Activated B cell treated with CpG ODN at 0.5 μM for 24 hours (primary cell): ENCODE data around the gene PPP2R2C. TPM values are rescaled to one million over a fixed set of nuclear protein-coding genes. Genes with fewer than 3 reads are reported as not detected.

Experiments
- ATAC-seq: fragments of 200-7000 bp; cut with Tn5 transposase; one replicate; pipeline ENCODE4 v1.10.0; 2021; ENCODE audit warnings: low read depth, mild to moderate bottlenecking, moderate library complexity
- CTCF ChIA-PET: fragments of 350-600 bp; sonication (Branson Sonifier 250); formaldehyde crosslinking; loops from one replicate; lab custom pipeline; 2021; ENCODE audit warnings: antibody characterized with exemption; lab: Charles Lee
- POLR2A ChIA-PET: fragments of 350-600 bp; sonication (Branson Sonifier 250); formaldehyde crosslinking; loops from one replicate; lab custom pipeline; 2021; ENCODE audit warnings: antibody characterized with exemption; lab: Charles Lee
- DNase-seq: peaks from one replicate; pipeline ENCODE4 v3.0.0; 2022
- H3K27ac Mint-ChIP-seq: one replicate; pipeline ENCODE4 v1.8.0; 2020; ENCODE audit warnings: mixed read lengths
- H3K27me3 Mint-ChIP-seq: one replicate; pipeline ENCODE4 v1.8.0; 2021; ENCODE audit warnings: mixed read lengths
- H3K36me3 Mint-ChIP-seq: one replicate; pipeline ENCODE4 v1.8.0; 2021; ENCODE audit warnings: low read depth, mixed read lengths
- H3K4me1 Mint-ChIP-seq: one replicate; pipeline ENCODE4 v1.8.0; 2021; ENCODE audit warnings: mixed read lengths
- H3K4me3 Mint-ChIP-seq: one replicate; pipeline ENCODE4 v1.8.0; 2020; ENCODE audit warnings: mild to moderate bottlenecking, mixed read lengths
- H3K9me3 Mint-ChIP-seq: one replicate; pipeline ENCODE4 v1.8.0; 2020; ENCODE audit warnings: mixed read lengths
- intact Hi-C: fragments of 100-400 bp; cut with micrococcal nuclease; formaldehyde crosslinking; loops from one replicate; pipeline ENCODE4 v1.15.1; 2024
- total RNA-seq: library from RNA; stranded (reverse); gene quantifications from 2 replicates; pipeline ENCODE4 v1.2.3, GENCODE V29; 2022
- TF ChIP-seq, protein P1 (sequence below): fragments of 200-600 bp; IDR thresholded peaks from one replicate; pipeline ENCODE4 v1.8.0; 2022; ENCODE audit warnings: antibody characterized with exemption, mild to moderate bottlenecking

PPP2R2C gene
- total RNA-seq, 1 donor from 2014 or later = not detected

GRCh38 chr4:6494431-6495295, 22.2 kb upstream of the PPP2R2C start:
- CTCF ChIA-PET = no interaction called here
- TF ChIP-seq, protein P1, sequence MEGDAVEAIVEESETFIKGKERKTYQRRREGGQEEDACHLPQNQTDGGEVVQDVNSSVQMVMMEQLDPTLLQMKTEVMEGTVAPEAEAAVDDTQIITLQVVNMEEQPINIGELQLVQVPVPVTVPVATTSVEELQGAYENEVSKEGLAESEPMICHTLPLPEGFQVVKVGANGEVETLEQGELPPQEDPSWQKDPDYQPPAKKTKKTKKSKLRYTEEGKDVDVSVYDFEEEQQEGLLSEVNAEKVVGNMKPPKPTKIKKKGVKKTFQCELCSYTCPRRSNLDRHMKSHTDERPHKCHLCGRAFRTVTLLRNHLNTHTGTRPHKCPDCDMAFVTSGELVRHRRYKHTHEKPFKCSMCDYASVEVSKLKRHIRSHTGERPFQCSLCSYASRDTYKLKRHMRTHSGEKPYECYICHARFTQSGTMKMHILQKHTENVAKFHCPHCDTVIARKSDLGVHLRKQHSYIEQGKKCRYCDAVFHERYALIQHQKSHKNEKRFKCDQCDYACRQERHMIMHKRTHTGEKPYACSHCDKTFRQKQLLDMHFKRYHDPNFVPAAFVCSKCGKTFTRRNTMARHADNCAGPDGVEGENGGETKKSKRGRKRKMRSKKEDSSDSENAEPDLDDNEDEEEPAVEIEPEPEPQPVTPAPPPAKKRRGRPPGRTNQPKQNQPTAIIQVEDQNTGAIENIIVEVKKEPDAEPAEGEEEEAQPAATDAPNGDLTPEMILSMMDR = no peak

GRCh38 chr4:6493658-6494304, 21.4 kb upstream of the PPP2R2C start:
- peaks cover 20% of the 10 kb centered on the region for H3K27me3 Mint-ChIP-seq
- ATAC-seq (no peak), DNase-seq (no peak)
- TF ChIP-seq, protein P1 = no peak
- intact Hi-C loops = no loop called here
- H3K4me3 Mint-ChIP-seq = no peak overlapping the region
- ChIA-PET POLR2A (no interaction called here), CTCF (no interaction called here)
- H3K4me1 Mint-ChIP-seq = no peaks in the 10 kb centered on the region
- no peak overlapping the region for H3K27ac Mint-ChIP-seq
- no peaks in the 10 kb centered on the region for H3K36me3 Mint-ChIP-seq
- peaks cover 6% of the 10 kb centered on the region for H3K9me3 Mint-ChIP-seq

More at GRCh38 chr4:6494431-6495295, 22.2 kb upstream of the PPP2R2C start:
- DNase-seq (no peak), ATAC-seq (no peak)
- H3K36me3 Mint-ChIP-seq = no peaks in the 10 kb centered on the region
- no peaks in the 10 kb centered on the region for H3K4me1 Mint-ChIP-seq
- H3K9me3 Mint-ChIP-seq = peaks cover 4% of the 10 kb centered on the region
- POLR2A ChIA-PET = no interaction called here
- no peak overlapping the region for H3K4me3 Mint-ChIP-seq
- intact Hi-C loops = no loop called here
- peaks cover 20% of the 10 kb centered on the region for H3K27me3 Mint-ChIP-seq
- H3K27ac Mint-ChIP-seq = no peak overlapping the region

DNA sequence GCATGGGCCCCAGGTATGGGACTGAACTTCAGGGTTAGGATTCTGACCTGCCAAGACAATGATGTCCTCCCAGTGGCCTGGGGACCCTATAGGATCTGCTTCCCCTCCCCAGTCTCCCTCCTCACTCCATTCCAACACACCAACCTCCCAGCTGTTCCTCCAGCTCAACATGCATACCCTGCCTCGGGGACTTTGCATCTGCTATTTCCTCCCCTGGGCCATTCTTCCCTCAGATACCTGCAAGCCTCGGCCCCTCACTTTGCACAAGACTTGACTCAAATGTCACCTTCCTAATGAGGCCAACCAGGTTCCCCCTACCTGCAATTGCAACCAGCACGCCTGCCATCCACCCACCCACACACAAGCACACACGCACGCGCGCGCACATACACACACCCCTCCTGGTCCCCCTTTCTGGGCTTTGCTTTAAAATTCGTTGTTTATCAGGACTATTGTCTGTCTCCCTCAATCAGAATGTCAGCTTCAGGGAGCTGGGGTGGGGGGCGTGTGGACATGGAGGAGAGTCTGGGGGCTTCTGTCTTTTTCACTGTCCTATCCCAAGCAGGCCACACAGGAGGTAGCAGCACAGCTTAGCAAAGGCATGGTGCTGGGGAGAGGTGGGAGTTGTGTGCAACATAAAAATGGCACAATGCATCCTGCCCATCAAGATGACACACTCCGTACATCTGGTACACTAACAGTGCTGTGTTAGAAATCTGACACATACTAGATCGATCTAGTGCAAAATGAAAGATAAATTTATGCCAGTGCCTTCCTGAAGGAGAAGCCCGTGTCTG, 20.6 kb upstream of the PPP2R2C start:
- peaks cover 6% of the 10 kb centered on the region for H3K9me3 Mint-ChIP-seq
- intact Hi-C loops = no loop called here
- H3K4me3 Mint-ChIP-seq = no peak overlapping the region
- TF ChIP-seq, protein P1 = no peak
- H3K27ac Mint-ChIP-seq = no peak overlapping the region
- peaks cover 20% of the 10 kb centered on the region for H3K27me3 Mint-ChIP-seq
- ChIA-PET POLR2A (no interaction called here), CTCF (no interaction called here)
- no peaks in the 10 kb centered on the region for H3K36me3 Mint-ChIP-seq
- H3K4me1 Mint-ChIP-seq = no peaks in the 10 kb centered on the region
- no peak for DNase-seq
- no peak for ATAC-seq

DNA sequence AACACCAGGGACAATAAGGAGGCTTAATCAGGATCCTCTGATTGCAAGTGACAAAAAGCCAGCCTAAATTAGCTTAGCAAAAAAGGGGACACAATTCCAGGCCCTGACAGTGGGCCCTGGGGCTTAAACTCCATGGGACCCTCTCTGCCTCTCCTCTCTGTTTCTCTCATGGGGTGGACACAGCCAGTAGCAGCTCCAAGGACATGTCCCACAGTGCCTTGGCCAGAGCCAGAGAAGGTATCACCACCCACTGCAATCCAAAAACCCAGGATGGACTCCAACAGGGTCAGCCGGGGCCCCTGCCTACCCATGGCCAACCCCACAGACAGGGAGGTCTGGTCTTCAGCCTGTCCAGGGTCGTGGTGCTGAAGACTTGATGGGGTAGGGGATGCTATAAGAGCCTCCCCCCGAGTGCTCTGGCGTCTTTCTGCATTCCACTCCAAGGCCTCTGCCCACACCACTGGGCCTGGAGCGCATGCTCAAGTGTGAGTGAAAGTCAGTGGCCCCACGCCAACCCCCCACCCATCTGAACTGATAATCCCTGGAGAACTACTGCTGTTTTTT, 19.7 kb upstream of the PPP2R2C start:
- intact Hi-C loops = no loop called here
- no peak overlapping the region for H3K4me3 Mint-ChIP-seq
- H3K27ac Mint-ChIP-seq = no peak overlapping the region
- peaks cover 20% of the 10 kb centered on the region for H3K27me3 Mint-ChIP-seq
- no peaks in the 10 kb centered on the region for H3K36me3 Mint-ChIP-seq
- ChIA-PET POLR2A (no interaction called here), CTCF (no interaction called here)
- DNase-seq (no peak), ATAC-seq (no peak)
- H3K4me1 Mint-ChIP-seq = no peaks in the 10 kb centered on the region
- TF ChIP-seq, protein P1 = no peak
- peaks cover 11% of the 10 kb centered on the region for H3K9me3 Mint-ChIP-seq
